Measurements from ENCODE around the gene GUCY2C.

Gene GUCY2C

DNA sequence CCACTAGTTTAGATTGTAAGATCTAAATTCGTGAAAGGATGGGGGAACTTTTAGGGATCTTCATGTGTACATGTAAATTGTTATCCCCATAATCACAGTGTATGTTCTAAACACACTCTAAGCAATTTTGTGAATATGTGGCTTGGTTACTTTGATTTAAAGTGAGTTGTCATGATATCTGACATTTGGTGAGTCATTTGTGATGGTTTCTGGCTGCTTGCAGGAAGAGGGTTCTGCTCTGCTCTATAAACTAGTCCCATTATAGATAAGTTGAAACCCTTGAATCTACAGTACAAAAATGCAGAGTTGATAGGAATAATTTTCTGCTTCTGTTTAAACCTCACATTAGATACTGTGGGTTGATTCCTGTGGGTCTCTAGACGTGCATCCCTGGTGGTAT, 14.8 kb downstream of the GUCY2C start:
- no peak for DNase-seq

DNA sequence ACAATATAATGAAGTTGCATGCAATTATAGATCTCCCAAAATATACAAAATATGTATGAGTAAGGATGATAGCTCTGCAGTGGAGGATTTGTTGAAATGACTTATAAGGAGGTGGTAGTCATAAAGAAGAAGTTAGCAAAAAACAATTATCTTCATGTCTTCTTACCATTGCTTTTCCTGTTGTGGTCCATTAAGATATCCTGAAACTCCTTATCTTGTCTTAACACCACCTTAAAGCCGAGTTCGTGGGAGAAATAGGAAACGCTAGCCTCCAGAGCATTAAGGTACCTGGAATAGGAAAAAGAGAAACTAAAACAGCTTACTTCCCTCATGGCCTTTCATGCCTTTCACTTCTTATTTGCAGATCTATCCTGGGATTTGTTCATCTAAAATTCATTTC, 15.2 kb downstream of the GUCY2C start:
- DNase-seq, result no peak

DNA sequence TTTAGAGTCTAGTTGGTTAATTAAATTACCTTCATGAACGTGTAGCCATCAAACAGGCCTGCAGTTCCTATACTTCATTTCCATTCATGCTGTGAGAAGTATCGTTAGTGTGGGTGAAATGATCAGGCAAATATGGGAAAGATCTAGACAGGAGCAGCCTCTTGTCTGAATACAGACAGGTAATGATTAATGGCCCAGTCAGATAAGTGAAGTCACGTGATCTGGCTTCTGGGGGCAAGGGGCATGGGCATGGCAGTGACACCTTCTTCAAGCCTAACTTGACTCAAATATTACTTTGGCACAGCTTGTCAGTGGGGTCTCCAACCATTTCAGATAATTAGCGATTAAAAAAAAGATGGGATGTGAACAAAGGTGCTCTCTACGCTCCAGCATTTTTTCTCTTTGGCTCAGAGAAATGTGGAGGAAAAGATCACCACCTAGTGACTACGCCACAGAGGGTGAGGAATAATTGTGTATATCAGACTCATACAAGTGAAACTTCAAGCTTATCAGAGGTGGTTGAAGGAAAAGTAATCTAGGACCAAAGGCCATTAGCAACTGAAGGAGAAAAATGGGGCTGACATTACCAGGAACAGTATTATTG, 17.8 kb downstream of the GUCY2C start:
- no peak for DNase-seq

- no peak for DNase-seq
These were observed 27.8 kb downstream of the GUCY2C start for GRCh38 chr12:14668591-14668990.

DNA sequence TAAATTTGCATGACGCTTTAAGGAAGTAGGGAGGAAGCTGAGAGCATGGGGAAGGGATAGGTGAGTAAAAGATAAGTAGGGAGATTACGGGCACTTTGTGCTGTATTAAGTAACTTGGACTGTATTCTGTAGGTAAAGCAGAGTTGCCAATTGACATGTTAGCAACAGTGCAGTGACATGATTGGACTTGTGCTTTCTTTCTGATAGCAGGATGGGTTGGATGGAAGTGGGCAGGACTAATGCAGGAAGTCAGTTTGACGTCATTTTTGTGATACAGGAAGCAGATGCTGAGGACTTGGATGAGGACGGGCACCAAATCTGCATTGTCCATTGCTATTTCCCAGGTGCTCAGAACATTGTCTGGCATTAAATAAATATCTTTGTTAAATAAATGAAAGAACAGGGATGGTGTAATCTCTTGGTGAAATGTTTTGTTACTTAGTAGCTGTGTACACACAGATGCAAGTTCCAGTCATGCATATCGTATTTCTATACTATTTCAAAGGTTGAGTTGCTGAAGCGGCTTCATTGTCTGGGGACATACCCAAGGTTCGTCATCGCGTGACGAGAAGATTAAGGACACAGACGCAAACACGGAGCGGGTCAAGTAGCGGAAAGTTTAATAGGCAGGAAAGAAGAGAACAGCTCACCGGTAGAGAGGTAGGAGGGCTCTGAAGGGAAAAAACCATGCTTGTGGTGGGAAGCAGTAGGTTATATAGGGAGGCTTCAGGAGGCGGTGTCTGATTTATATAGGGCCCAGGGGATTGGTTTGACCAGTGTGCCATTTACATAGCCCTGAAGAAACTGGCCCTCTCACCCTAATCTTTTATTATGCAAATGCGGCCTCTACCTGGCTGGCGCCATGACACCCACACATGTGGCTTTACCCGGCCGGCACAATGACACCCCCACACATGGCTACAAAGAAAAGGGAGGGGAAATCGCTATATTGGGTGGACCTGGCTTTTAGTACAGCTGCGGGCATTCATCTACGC, 30.7 kb downstream of the GUCY2C start:
- no peak for DNase-seq

- peak; percentile 62 for DNase-seq
These were observed 31.9 kb downstream of the GUCY2C start for GRCh38 chr12:14664434-14665023.

GRCh38 chr12:14663002-14663401, 33.4 kb downstream of the GUCY2C start:
- DNase-seq, result no peak

DNA sequence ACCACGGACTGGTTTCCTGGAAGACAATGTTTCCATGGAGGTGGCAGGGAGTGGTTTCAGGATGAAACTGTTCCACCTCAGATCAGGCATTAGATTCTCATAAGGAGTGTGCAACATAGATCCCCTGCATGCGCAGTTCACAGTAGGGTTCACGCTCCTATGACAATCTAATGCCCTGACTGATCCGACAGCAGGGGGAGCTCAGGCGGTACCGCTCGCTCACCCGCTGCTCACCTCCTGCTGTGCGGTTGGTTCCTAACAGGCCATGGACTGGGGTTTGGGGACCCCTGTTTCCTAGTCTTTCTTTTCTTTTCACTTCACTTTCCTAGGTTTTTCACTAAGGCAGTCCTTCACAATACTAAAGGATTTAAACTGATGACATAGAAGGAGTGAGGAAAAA, 39.6 kb downstream of the GUCY2C start:
- no peak for DNase-seq

GRCh38 chr12:14655284-14655683, 41.1 kb downstream of the GUCY2C start:
- no peak for DNase-seq

GRCh38 chr12:14654842-14655241, 41.6 kb downstream of the GUCY2C start:
- DNase-seq, result no peak

DNA sequence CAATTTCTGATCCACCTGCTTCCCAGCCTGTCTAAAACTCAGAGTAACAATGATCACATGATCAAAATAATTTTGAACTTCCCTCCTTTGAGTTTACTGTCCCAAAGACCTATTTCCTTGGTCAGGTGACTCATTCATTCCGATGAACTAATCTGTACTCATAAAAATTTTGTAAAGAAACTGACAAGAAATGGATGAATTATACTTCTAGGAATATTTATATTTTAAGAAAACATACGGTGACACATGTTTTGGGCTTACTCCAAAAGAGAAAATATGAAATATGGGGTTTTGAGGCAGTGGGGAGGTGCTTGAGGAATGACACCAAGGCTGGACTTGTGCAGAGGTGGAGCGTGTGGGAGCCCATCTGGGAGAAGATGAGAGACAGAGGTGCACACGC, 42.0 kb downstream of the GUCY2C start:
- DNase-seq, result no peak

DNA sequence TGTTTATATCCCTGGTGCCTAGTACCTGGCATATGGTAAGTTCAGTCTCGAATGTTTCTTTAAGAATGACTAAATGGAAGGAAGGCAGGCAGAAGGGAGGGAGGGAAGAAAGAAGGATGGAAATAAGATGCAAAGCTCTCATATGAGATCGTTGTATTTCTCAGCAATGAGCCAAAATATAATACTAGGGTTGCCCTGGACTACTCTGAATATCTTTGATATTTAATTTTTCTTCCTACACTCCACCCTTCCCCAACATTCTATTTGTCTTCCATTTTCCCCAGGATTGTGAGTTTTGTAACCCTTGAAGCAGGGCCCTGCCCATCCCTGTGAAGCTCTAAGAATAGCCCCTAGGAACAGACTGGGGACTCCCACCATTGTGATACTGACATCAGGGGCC, 43.9 kb downstream of the GUCY2C start:
- no peak for DNase-seq

- no peak for DNase-seq
These were observed 45.0 kb downstream of the GUCY2C start for GRCh38 chr12:14651371-14651770.

DNA sequence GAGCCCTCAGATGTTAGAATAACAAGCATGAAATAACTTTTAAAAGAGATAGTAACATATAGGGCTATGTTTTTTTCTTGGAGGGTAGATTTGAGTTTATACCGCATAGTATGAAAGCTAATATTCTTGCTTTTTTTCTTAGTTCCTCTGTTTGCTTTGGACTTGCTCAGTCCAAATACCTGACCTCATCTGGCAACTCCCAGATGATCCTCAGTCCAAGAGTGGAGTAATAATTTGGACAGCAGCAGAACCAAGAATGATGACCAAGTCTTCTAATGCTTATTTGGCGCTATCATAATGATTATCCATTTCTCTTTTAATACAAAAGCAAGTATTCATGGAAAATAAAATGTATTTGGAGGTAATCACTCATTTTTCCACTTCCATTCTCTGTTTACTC, 45.6 kb downstream of the GUCY2C start:
- no peak for DNase-seq

GRCh38 chr12:14647028-14647750, 49.2 kb downstream of the GUCY2C start:
- DNase-seq, result no peak

GRCh38 chr12:14643251-14643650, 53.1 kb downstream of the GUCY2C start:
- DNase-seq, result peak; percentile 35

GRCh38 chr12:14638066-14638465, 58.3 kb downstream of the GUCY2C start:
- no peak for DNase-seq

- DNase-seq, result no peak
These were observed 60.6 kb downstream of the GUCY2C start for GRCh38 chr12:14635776-14636175.

DNA sequence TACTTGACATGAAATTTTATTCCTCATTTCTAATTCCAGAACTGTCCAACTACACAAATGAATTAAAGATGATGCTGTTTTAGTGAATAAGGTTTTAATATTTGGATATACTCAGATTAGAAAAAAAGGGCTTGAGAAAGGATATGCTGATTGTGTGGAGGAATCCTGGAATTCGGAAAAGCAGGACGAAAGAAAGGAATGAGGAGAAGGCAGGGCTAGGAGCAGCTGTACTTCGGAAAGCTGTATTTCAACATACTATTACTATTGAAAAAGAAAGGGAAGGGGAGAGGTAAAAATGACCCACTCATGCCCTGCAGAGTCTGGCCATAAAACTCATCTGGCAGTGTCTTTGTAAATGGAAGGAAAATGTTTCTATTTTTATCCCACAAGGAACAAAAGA, 65.6 kb downstream of the GUCY2C start:
- no peak for DNase-seq

- peak; percentile 68 for DNase-seq
These were observed 66.3 kb downstream of the GUCY2C start for GRCh38 chr12:14629832-14630710.

- DNase-seq, result no peak
These were observed 67.6 kb downstream of the GUCY2C start for GRCh38 chr12:14628771-14629170.

- no peak for DNase-seq
These were observed 74.6 kb downstream of the GUCY2C start for GRCh38 chr12:14621826-14622225.

All from CD4-positive, alpha-beta T cell treated with Interleukin-12 subunit alpha and Interleukin-12 subunit beta, for 1 hour (primary cell).